Gastrocnemius medialis (tissue), 4 donors: ENCODE data around the gene SAMD7. TPM values are rescaled to one million over a fixed set of nuclear protein-coding genes. Genes with fewer than 3 reads are reported as not detected.

Experiments used
- ATAC-seq, 2 donors: fragments of 150-250 bp; one replicate each; pipeline ENCODE4 v1.9.1; 2016
- DNase-seq, 2 donors: peaks; one replicate each; pipeline ENCODE4 v3.0.0-alpha.2; 2019
- H3K27ac ChIP-seq, 4 donors: fragments of 200-600 bp; sonication (generic); 1 replicate in 1 of 4; 2 replicates in 3 of 4; pipeline ENCODE4 v1.5.1; 2016 to 2018; ENCODE audit warnings: mild to moderate bottlenecking in 2 of 4, moderate library complexity in 1 of 4
- H3K27me3 ChIP-seq, 3 donors: fragments of 200-600 bp; sonication (generic) in 2 of 3; 1 replicate in 1 of 3; 2 replicates in 2 of 3; pipeline versions ENCODE4 v1.5.1 to v1.6.0; 2016 to 2019; ENCODE audit warnings: mild to moderate bottlenecking in 1 of 3, moderate library complexity in 1 of 3
- H3K36me3 ChIP-seq, 2 donors: fragments of 200-600 bp; sonication (generic) in 1 of 2; one replicate each; pipeline ENCODE4 v1.5.1; 2017 to 2018
- H3K4me1 ChIP-seq, 2 donors: fragments of 200-600 bp; sonication (generic) in 1 of 2; one replicate each; pipeline ENCODE4 v1.5.1; 2016 to 2017; ENCODE audit warnings: mild to moderate bottlenecking in 2 of 2
- H3K4me3 ChIP-seq, 4 donors: fragments of 200-600 bp; sonication (generic) in 3 of 4; 1 replicate in 1 of 4; 2 replicates in 3 of 4; pipeline ENCODE4 v1.5.1; 2016 to 2019; ENCODE audit warnings: mild to moderate bottlenecking in 2 of 4
- H3K9me3 ChIP-seq, 3 donors: fragments of 200-600 bp; sonication (generic) in 2 of 3; 1 replicate in 1 of 3; 2 replicates in 2 of 3; pipeline ENCODE4 v1.5.1; 2016 to 2019
- POLR2A ChIP-seq, 2 donors: fragments of 450-650 bp; IDR thresholded peaks; one replicate each; pipeline ENCODE4 v1.6.1; 2017; ENCODE audit warnings: antibody characterized with exemption in 2 of 2, mild to moderate bottlenecking in 2 of 2, moderate library complexity in 2 of 2
- in situ Hi-C, 4 donors: fragments of 200-750 bp; cut with MboI; loops; one replicate each; pipeline versions ENCODE4 v1.15.0 to v1.8.0; 2017; ENCODE audit warnings: low sequenced_read_pairs in 4 of 4
- intact Hi-C: fragments of 100-400 bp; cut with DNase I; formaldehyde crosslinking; loops from one replicate; pipeline ENCODE4 v1.15.1; 2023; ENCODE audit warnings: low total_unique reads
- total RNA-seq, 4 donors: library from RNA; depleted of rRNA; stranded (reverse); fragments of >200 nt; gene quantifications; one replicate each; pipeline versions ENCODE4 v1.1.0 to v1.2.3, GENCODE V29; 2016
- TF ChIP-seq, protein P1 (sequence below), 5 experiments: fragments of 450-650 bp in 3 of 5; fragments of 200-600 bp in 2 of 5; sonication (generic) in 2 of 5; IDR thresholded peaks in 4 of 5; conservative IDR thresholded peaks in 1 of 5; 1 replicate in 4 of 5; 2 replicates in 1 of 5; pipeline ENCODE4 v1.5.1; 2016 to 2019; ENCODE audit warnings: antibody characterized with exemption in 5 of 5, mild to moderate bottlenecking in 3 of 5, moderate library complexity in 3 of 5

The SAMD7 gene
- total RNA-seq, 4 donors from 2014 or later, result not detected

DNA sequence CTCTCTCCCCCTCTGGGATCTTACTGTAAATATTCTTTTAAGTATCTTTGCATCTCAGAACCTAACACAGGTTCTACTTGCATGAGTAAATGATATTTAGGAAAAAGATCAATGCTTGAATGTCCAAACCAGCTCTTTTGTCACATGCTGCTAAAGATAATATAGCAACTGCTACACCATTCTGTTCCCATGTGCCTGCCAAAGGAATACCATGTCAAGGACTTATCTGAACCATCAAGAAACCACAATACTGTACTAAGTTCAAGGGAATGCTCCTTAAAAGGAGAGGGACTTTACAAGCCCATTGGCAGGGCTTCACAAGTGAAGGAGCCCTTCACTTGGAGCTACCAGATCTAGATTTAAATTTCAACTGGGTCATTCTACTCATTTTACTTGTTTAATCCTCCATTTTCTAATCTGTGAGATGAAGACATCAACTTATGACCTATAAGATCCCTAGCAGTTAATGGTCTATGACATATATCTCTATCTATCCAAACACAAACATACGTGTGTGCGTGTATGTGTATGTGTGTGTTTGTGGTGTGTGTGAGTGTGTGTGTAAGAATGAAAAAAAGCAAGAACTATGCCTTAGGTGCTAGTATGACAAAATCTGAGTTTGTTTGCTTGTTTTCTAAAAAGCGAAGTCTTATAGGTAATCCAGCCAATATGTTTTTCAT, 42.2 kb downstream of the SAMD7 start:
- Histone ChIP-seq H3K27ac (no peak overlapping the region), H3K36me3 (no peaks in the 10 kb centered on the region), H3K9me3 (no peaks in the 10 kb centered on the region), H3K4me1 (no peaks in the 10 kb centered on the region), H3K4me3 (no peak overlapping the region), H3K27me3 (peaks cover 0 to 3% (median 0%) of the 10 kb centered on the region in 3 donors)
- in situ Hi-C loops (no loop called here), intact Hi-C loops (no loop called here)
- ATAC-seq (no peak), DNase-seq (no peak)
- TF ChIP-seq, protein P1, sequence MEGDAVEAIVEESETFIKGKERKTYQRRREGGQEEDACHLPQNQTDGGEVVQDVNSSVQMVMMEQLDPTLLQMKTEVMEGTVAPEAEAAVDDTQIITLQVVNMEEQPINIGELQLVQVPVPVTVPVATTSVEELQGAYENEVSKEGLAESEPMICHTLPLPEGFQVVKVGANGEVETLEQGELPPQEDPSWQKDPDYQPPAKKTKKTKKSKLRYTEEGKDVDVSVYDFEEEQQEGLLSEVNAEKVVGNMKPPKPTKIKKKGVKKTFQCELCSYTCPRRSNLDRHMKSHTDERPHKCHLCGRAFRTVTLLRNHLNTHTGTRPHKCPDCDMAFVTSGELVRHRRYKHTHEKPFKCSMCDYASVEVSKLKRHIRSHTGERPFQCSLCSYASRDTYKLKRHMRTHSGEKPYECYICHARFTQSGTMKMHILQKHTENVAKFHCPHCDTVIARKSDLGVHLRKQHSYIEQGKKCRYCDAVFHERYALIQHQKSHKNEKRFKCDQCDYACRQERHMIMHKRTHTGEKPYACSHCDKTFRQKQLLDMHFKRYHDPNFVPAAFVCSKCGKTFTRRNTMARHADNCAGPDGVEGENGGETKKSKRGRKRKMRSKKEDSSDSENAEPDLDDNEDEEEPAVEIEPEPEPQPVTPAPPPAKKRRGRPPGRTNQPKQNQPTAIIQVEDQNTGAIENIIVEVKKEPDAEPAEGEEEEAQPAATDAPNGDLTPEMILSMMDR (IDR thresholded peaks at IDR 0.05 in 4 of 5, conservative IDR thresholded peaks at IDR 0.05 in 1 of 5), result no peak
- no peak for TF ChIP-seq POLR2A (IDR thresholded peaks at IDR 0.05)

DNA sequence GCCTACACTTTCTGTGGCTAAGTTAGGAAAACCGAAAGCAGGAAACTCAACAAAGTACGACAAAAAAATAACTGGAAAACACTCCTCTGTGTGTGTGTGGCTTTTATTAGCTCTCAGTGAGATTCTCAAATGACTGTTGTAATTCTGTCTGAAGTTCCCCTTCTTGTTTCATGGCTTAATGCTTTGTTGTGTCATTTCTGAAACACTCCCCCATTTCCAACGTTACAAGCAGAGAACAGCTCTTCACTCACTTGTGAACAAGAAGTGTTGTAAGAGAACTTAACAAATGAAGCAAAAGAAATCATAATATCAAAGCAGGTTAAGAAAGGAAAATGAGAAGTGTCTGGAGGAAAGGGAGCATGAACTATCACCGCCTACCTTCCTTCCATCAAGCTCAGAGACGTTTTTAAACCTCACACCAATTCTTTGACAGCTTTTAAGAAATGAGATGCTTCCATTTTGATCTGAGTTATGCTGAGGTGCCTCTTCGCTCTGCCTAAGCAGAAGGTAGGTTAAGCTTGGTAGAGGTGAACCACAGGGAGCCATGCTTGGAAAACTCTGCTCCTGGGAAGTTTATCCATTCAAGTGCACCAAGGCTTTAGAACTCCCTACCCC, 42.9 kb downstream of the SAMD7 start:
- Histone ChIP-seq H3K4me3 (no peak overlapping the region), H3K4me1 (no peaks in the 10 kb centered on the region), H3K9me3 (no peaks in the 10 kb centered on the region), H3K27me3 (peaks cover 0 to 3% (median 0%) of the 10 kb centered on the region in 3 donors), H3K27ac (no peak overlapping the region), H3K36me3 (no peaks in the 10 kb centered on the region)
- TF ChIP-seq, protein P1 (IDR thresholded peaks at IDR 0.05 in 4 of 5, conservative IDR thresholded peaks at IDR 0.05 in 1 of 5), result no peak
- TF ChIP-seq POLR2A (IDR thresholded peaks at IDR 0.05), result no peak
- in situ Hi-C loops, result no loop called here
- intact Hi-C loops, result no loop called here
- ATAC-seq (no peak), DNase-seq (no peak)

DNA sequence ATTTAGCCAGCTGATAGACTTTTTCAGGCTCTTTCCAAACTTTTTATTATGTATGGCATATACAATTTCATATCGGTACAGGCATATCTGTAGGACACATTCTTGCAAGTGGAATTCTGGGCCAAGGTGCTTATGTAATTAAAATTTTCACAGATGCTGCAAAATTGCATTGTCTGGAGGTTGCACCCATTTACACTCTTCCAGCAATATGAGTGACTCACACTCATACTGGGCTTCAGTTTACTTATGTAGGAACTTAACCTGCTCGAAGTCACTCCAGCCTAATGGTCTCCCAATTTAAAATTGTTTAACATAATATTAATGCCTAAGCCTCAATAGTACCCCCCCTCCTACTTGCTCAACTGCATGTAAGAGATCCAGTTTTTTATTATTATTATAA, 44.0 kb downstream of the SAMD7 start:
- H3K27ac ChIP-seq, result no peak overlapping the region
- peaks cover 0 to 3% (median 0%) of the 10 kb centered on the region in 3 donors for H3K27me3 ChIP-seq
- no peak for TF ChIP-seq POLR2A (IDR thresholded peaks at IDR 0.05)
- TF ChIP-seq, protein P1 (IDR thresholded peaks at IDR 0.05 in 4 of 5, conservative IDR thresholded peaks at IDR 0.05 in 1 of 5), result no peak
- in situ Hi-C loops, result no loop called here
- H3K4me1 ChIP-seq, result no peaks in the 10 kb centered on the region
- no peak overlapping the region for H3K4me3 ChIP-seq
- DNase-seq (no peak), ATAC-seq (no peak)
- intact Hi-C loops, result no loop called here
- H3K9me3 ChIP-seq, result no peaks in the 10 kb centered on the region
- no peaks in the 10 kb centered on the region for H3K36me3 ChIP-seq

DNA sequence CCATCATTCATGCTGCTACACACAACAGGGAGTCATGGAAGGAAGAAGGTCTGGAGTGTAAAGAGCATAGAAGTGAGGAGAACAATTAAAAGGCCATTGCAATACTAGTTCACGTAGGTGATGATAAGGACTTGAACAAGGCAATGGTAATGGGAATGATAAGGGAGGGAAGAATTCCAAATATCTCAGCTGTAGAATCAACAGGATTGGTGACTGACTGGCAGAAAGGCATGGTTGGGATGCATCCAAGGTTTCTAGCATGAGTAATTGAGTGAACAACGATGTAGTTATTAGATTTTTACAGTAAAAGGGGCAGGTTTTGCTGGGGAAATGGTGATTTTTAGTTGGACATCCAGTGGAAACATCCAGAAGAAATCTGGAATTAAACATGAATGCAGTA, 52.8 kb downstream of the SAMD7 start:
- H3K9me3 ChIP-seq, result no peaks in the 10 kb centered on the region
- intact Hi-C loops (no loop called here), in situ Hi-C loops (loop anchor here in 1 of 4 donors (10.0 kb wide), 1 partner anchor 189 kb away; the partner anchor contains the start of gene MYNN)
- no peak overlapping the region for H3K27ac ChIP-seq
- H3K4me3 ChIP-seq, result no peak overlapping the region
- TF ChIP-seq, protein P1 (IDR thresholded peaks at IDR 0.05 in 4 of 5, conservative IDR thresholded peaks at IDR 0.05 in 1 of 5), result no peak
- TF ChIP-seq POLR2A (IDR thresholded peaks at IDR 0.05), result no peak
- H3K36me3 ChIP-seq, result no peaks in the 10 kb centered on the region
- peaks cover 18 to 22% of the 10 kb centered on the region in 2 donors for H3K4me1 ChIP-seq
- no peaks in the 10 kb centered on the region for H3K27me3 ChIP-seq
- ATAC-seq (no peak), DNase-seq (no peak)
